ENCODE data around the gene ARHGAP9.
A peak's percentile ranks its signal among the peaks of the same experiment; 100 is the strongest.
"Not testable (repeated sequence)": the region's sequence is repeated elsewhere in the genome, so short reads cannot be mapped to it uniquely, and the experiment has no call there.

Gene ARHGAP9

DNA sequence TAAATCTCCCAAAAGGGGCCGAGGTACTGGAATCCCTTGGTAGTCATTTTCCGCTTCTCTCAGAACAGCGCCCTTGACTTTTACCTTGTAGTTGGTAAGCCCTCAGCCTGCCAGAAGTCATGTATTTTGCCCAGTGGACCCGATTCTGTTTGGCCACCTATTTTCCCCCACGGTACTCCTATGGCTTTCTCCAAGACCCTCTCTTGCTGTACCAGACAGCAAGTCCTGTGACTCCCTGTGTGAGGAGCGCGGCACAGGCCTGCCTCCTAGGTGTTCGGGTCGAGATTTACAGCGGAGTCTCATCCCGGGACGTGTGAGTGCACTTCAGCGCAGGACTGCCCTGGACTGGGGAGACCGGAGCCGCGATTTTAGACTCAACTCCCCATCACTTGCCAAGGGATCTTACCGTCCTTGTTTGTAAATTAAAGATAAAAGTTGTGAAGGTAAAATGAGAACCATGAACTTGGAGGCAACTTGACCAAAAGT lies 41.9 kb upstream of the ARHGAP9 start:
- H3K4me3 ChIP-seq (ENCODE audit: low read length): peak overlapping the region; percentile 54; the same call in 1 of the 2 replicates
- TF ChIP-seq ZNF274 (IDR thresholded peaks at IDR 0.05; ENCODE audit: low read depth, low read length): no peak

DNA sequence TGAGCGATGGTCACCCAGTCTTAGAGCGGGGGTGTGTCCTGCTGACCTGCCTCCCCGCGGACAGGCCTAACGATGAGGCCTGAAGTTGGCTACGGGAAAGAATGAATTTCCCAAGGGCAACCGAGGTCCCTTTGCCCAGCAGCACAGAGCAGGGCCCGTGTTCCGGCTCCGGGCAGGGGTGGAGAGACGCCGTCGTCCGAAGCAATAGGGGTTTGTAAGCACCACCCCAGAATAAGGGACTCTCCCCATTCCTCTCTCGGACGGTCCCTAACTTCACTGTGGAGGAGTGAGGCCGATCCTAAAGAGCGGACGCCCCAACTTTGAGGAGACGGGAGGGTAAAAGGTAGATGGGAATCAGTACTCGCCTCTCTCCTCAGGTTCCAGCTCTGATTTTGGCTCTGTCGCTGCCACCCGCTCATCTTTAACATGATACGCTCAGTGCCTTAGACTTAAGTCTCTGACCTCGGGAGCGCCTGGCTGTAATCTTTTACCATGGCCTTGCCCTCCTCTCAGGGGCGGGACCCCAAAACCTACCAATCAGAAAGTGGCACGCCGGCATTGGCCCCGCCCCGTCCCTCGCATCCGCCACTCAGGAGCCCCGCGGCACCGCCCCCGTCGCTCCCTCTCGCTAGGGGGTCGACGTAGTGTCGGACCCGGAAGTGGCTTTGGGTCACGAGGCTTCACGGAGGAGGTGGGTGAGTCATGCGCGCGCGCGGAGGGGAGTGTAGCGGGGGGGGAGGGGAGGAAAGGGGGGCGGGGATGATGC lies 40.6 kb upstream of the ARHGAP9 start, which contains the start of gene DDIT3:
TSS of gene DDIT3 (minus strand) at position 462 of the 766 bp plus-strand sequence. CDS start 3,108 bp downstream, outside the sequence.
- peak within 1 kb of the TSS; percentile 89 for H3K4me3 ChIP-seq (ENCODE audit: low read length)
- TF ChIP-seq ZNF274 (IDR thresholded peaks at IDR 0.05; ENCODE audit: low read depth, low read length): no peak

GRCh38 chr12:57519796-57520052 lies 40.1 kb upstream of the ARHGAP9 start:
- peak overlapping the region; percentile 89 for H3K4me3 ChIP-seq (ENCODE audit: low read length)
- TF ChIP-seq ZNF274 (IDR thresholded peaks at IDR 0.05; ENCODE audit: low read depth, low read length): no peak

DNA sequence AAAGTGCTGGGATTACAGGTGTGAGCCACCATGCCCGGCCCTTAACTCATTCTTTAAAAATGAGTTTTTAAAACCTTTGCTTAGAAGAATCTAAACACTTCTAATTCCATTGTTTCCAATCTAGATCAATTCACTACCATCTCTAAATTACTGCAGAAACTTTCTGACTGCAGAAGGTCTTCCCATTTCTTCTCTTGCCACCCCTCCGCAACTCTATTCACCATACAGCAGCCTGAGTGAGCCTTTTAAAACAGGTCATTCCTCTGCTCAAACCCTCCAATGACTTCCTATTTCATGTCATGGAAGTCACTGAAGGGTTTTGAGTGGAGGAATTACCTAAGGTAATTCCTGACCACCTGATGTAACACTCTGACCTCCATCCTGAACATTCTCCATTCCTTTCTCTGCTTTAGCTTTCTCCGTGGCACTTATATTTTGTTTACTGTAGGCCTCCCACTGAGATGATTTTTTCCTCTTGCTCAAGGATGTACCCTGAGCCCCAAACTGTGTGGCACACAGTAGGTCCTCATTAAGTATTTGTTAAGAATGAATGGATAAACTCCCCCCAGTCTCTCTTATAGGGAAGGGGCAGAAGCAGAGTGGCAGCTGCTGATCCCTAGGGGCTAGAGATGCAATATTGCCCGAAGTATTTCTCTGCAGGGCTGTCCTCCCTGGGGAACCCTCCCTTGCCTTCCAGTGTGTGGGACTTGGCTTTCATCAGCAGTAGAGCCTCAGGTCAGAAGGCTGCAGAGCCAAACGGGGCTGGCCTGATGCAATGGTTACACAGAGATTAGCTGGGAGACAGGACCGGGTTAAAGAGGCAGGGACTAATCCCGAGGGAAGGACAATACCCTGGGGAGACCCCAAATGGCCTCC lies 39.5 kb upstream of the ARHGAP9 start:
- no peak for TF ChIP-seq ZNF274 (IDR thresholded peaks at IDR 0.05; ENCODE audit: low read depth, low read length)
- H3K4me3 ChIP-seq (ENCODE audit: low read length): peak overlapping the region; percentile 89

DNA sequence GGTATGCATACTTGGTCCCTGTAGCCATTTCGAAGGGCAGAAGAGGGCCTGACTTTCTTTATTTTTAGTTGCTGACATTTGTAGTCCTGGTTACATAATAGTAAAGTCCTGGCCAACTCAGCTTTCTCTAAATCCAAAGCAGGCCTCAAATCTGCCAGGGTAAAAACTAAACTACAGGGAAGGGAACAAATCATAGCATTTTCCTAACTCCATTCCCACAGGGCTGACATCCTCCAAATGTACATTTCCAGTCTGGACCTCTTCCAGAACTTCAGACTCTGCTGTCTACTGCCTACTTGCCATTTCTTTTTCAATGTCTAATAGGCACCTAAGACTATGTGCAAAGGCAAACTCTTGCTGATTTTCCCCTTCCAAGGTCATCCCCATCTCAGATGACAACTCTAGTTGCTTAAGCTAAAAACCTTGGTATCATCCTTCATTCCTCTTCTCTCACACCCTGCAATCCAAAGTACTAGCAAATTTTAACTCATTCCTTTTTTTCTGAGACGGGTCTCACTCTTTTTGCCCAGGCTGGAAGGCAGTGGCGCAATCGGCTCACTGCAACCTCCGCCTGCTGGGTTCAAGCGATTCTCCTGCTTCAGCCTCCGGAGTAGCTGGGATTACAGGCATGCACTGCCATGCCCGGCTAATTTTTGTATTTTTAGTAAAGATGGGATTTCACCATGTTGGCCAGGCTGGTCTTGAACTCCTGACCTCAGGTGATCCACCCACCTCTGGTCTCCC lies 38.7 kb upstream of the ARHGAP9 start:
- peak overlapping the region; percentile 89; the same call in 1 of the 2 replicates for H3K4me3 ChIP-seq (ENCODE audit: low read length)

GRCh38 chr12:57517718-57518117 lies 38.1 kb upstream of the ARHGAP9 start:
- not testable (repeated sequence) for H3K4me3 ChIP-seq (ENCODE audit: low read length)

More for the DNA sequence above, 38.7 kb upstream of the ARHGAP9 start:
- TF ChIP-seq ZNF274 (IDR thresholded peaks at IDR 0.05; ENCODE audit: low read depth, low read length): no peak

DNA sequence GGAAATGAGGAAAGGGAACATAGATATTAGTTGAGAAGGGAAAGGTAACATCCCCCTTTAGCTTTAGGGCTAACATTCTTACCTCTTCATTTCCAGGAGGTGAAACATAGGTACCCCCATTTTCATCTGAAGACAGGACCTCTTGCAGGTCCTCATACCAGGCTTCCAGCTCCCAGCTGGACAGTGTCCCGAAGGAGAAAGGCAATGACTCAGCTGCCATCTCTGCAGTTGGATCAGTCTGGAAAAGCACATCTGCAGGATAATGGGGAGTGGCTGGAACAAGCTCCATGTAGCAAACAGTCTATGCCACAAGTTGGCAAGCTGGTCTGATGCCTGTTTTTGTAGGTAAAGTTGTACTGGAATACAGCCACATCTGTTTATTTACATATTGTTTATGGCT lies 37.5 kb upstream of the ARHGAP9 start:
- no peak overlapping the region for H3K4me3 ChIP-seq (ENCODE audit: low read length)
- TF ChIP-seq ZNF274 (IDR thresholded peaks at IDR 0.05; ENCODE audit: low read depth, low read length): no peak

DNA sequence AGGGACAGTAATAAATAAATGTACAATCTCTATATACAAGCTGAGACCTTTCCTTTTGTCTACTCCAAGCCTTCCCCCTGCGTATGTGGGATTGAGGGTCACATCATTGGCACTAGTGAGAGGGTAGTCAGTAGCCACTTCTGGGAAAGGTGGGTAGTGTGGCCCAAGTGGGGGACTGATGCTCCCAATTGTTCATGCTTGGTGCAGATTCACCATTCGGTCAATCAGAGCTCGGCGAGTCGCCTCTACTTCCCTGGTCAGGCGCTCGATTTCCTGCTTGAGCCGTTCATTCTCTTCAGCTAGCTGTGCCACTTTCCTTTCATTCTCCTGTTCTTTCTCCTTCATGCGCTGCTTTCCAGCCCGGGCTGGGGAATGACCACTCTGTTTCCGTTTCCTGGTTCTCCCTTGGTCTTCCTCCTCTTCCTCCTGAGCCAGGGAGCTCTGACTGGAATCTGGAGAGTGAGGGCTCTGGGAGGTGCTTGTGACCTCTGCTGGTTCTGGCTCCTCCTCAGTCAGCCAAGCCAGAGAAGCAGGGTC lies 37.0 kb upstream of the ARHGAP9 start:
- H3K4me3 ChIP-seq (ENCODE audit: low read length): no peak overlapping the region
- TF ChIP-seq ZNF274 (IDR thresholded peaks at IDR 0.05; ENCODE audit: low read depth, low read length): no peak

DNA sequence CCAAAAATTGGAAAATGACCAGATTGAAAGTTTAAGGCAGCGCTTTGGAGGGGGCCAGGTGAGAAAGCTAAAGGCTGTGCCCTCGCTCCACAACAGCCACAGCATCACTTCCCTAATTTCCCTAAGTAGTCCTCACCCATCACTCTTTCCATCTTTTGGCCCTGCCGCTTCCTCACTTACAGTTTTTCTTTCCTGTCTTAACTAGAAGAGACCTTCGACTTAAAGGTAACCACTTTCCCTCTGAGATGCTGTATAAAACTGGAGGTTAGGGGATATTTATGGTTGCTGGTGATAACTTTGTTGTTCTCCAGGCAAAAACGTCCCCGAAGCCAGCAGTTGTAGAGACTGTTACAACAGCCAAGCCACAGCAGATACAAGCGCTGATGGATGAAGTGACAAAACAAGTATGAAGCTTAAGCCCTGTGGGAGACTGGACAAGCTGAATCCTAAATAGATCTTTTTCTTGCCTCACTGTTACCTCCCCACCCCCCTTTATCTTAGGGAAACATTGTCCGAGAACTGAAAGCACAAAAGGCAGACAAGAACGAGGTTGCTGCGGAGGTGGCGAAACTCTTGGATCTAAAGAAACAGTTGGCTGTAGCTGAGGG lies 36.4 kb upstream of the ARHGAP9 start:
- H3K4me3 ChIP-seq (ENCODE audit: low read length): no peak overlapping the region
- TF ChIP-seq ZNF274 (IDR thresholded peaks at IDR 0.05; ENCODE audit: low read depth, low read length): no peak

DNA sequence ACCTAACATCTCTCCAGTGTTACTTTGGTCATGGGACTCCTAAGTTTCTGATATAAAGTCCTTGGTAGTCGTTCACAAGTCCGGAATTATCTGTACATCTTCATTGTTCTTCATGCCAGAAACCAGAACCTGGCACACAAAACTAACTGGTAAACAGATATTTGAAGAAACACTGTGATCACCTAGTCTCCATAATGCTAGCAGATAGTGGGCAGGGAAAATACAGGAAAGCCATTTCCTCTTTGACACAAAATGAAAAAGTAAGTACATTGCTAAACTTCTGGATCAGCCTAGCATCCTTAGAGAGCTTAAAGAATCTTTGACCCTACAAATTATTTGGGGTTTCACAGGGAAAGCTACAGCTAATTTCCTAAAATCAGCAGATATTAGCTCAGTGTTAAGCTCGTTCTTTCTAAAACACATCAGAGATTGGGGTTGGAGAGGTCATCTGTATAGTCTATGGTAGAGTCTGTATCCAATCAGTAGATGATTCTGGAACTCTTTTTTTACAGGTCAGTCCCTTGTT lies 35.8 kb upstream of the ARHGAP9 start:
- H3K4me3 ChIP-seq (ENCODE audit: low read length): no peak overlapping the region
- TF ChIP-seq ZNF274 (IDR thresholded peaks at IDR 0.05; ENCODE audit: low read depth, low read length): no peak

DNA sequence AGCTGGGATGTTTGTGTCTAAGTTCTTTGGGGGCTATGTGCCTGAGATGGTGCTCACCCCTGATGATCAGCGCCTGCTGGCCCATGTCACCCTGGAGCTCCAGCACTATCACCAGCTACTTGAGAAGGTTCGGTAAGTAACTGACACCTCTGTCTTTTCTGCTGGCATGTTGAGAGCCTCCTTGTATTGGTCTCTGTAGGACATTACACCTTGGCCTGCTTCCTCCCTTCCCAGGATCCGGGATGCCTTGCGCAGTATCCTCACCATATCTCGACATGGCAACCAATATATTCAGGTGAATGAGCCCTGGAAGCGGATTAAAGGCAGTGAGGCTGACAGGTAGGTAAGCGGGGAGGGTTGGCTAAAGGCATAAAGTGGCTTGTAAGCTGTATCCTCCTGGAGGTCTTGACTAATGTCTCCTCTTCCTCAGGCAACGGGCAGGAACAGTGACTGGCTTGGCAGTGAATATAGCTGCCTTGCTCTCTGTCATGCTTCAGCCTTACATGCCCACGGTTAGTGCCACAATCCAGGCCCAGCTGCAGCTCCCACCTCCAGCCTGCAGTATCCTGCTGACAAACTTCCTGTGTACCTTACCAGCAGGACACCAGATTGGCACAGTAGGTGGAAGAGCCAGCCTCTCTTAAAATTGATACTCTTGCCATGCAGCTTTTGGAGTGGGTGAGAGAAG lies 35.2 kb upstream of the ARHGAP9 start:
- no peak overlapping the region for H3K4me3 ChIP-seq (ENCODE audit: low read length)
- TF ChIP-seq ZNF274 (IDR thresholded peaks at IDR 0.05; ENCODE audit: low read depth, low read length): no peak

DNA sequence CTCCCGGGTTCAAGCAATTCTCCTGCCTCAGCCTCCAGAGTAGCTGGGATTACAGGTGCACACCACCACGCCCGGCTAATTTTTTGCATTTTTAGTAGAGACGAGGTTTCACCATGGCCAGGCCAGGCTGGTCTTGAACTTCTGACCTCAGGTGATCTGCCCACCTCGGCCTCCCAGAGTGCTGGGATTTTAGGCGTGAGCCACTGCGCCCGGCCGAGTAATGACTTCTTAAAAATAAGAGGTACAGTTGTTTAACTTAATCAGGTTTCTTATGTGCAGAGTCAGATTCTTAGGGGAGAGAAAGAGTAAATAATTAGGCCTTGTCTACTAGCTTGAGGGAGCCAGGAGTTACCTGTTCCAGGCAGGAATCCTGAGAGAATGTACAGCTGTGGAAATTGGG lies 34.6 kb upstream of the ARHGAP9 start:
- H3K4me3 ChIP-seq (ENCODE audit: low read length): not testable (repeated sequence)

DNA sequence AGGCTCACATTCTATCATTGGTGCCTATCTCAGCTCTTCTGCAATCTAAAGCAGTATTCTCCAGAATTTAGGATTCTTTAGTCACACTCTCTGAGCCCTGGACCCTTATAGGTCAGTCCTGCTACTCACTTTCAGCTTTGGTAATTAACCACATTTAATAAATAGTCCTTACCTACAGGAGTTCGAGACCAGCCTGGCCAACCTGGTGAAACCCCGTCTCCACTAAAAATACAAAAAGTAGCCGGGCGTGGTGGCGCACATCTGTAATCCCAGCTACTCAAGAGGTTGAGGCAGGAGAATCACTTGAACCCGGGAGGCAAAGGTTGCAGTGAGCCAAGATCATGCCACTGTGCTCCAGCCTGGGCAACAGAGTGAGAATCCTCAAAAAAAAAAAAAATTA lies 34.0 kb upstream of the ARHGAP9 start:
- H3K4me3 ChIP-seq (ENCODE audit: low read length): not testable (repeated sequence)
